A549 (cell line): Measurements from ENCODE around the gene JAZF1.

Experiments
- BHLHE40 ChIP-seq: IDR thresholded peaks from 2 replicates; pipeline ENCODE4 v1.6.1; 2012; ENCODE audit warnings: low read depth, low read length, inconsistent platforms
- CTCF ChIP-seq: fragments of >200 bp; sonication (Bioruptor Twin); formaldehyde crosslinking; IDR thresholded peaks from 3 replicates; pipeline ENCODE4 v1.5.1; 2016
- FOSL2 ChIP-seq, 2 experiments: fragments of 450-650 bp in 1 of 2; fragments of >200 bp in 1 of 2; sonication (Bioruptor Twin) in 1 of 2; formaldehyde crosslinking; IDR thresholded peaks; 2 replicates each; pipeline versions ENCODE4 v1.5.0 to v1.6.1; 2016 to 2020; ENCODE audit warnings: mild to moderate bottlenecking in 1 of 2, moderate library complexity in 1 of 2
- HDAC2 ChIP-seq: fragments of 200-600 bp; sonication (generic); IDR thresholded peaks from 2 replicates; pipeline ENCODE4 v1.6.1; 2016
- HMGXB4 ChIP-seq: fragments of 250-450 bp; sonication (Bioruptor Pico); IDR thresholded peaks from 2 replicates; pipeline ENCODE4 v1.5.0; 2021; ENCODE audit warnings: mild to moderate bottlenecking, moderate library complexity, borderline replicate concordance
- JUN ChIP-seq, 2 experiments: fragments of >200 bp; sonication (Bioruptor Twin); formaldehyde crosslinking; IDR thresholded peaks; 2 replicates in 1 of 2; 3 replicates in 1 of 2; pipeline ENCODE4 v1.6.1; 2016 to 2017
- MAFK ChIP-seq: fragments of 450-650 bp; IDR thresholded peaks from 2 replicates; pipeline ENCODE4 v1.6.1; 2014; ENCODE audit not compliant: partially characterized antibody
- MAX ChIP-seq: IDR thresholded peaks from 2 replicates; pipeline ENCODE4 v1.6.1; 2012
- POLR2A ChIP-seq: IDR thresholded peaks from 2 replicates; pipeline ENCODE4 v1.6.1; 2012; ENCODE audit warnings: mild to moderate bottlenecking, low read length
- RAD21 ChIP-seq, 2 experiments: fragments of >200 bp in 1 of 2; sonication (Bioruptor Twin) in 1 of 2; formaldehyde crosslinking in 1 of 2; IDR thresholded peaks in 1 of 2; conservative IDR thresholded peaks in 1 of 2; 2 replicates in 1 of 2; 3 replicates in 1 of 2; pipeline ENCODE4 v1.6.1; 2012 to 2018; ENCODE audit warnings: inconsistent platforms in 1 of 2
- SMC3 ChIP-seq: fragments of >200 bp; sonication (Bioruptor Twin); formaldehyde crosslinking; IDR thresholded peaks from 3 replicates; pipeline ENCODE4 v1.6.1; 2018; ENCODE audit warnings: inconsistent platforms
- TFCP2L1 ChIP-seq: fragments of 250-450 bp; sonication (Bioruptor Pico); IDR thresholded peaks from 2 replicates; pipeline ENCODE4 v1.5.0; 2021; ENCODE audit warnings: mild to moderate bottlenecking
- USF2 ChIP-seq: fragments of 450-650 bp; IDR thresholded peaks from 2 replicates; pipeline ENCODE4 v1.6.1; 2014; ENCODE audit warnings: antibody characterized with exemption

- TF ChIP-seq HDAC2 = no peak
- no peak for TF ChIP-seq USF2
- no peak for TF ChIP-seq TFCP2L1 (CRISPR knock-in tag)
- no peak for TF ChIP-seq POLR2A
- TF ChIP-seq JUN (IDR thresholded peaks at IDR 0.05) = no peak
- TF ChIP-seq CTCF = no peak
- no peak for TF ChIP-seq RAD21 (conservative IDR thresholded peaks at IDR 0.05 in 1 of 2, IDR thresholded peaks at IDR 0.05 in 1 of 2)
- TF ChIP-seq MAX = no peak
- TF ChIP-seq MAFK = no peak
- no peak for TF ChIP-seq FOSL2 (IDR thresholded peaks at IDR 0.05)
- no peak for TF ChIP-seq FOSL2 (CRISPR knock-in tag; IDR thresholded peaks at IDR 0.05)
- no peak for TF ChIP-seq SMC3
- no peak for TF ChIP-seq BHLHE40
- no peak for TF ChIP-seq HMGXB4 (CRISPR knock-in tag)
These were observed 316.7 kb downstream of the JAZF1 start for GRCh38 chr7:27863880-27864279.
